Endodermal cell (in vitro differentiated cells): ENCODE data around the gene RPL19. TPM values are rescaled to one million over a fixed set of nuclear protein-coding genes. Genes with fewer than 3 reads are reported as not detected.
"Not testable (repeated sequence)": the region's sequence is repeated elsewhere in the genome, so short reads cannot be mapped to it uniquely, and the experiment has no call there.

Experiments
- DNase-seq: peaks from one replicate; pipeline ENCODE4 v3.0.0-alpha.2; 2017
- H3K27ac ChIP-seq: 2 replicates; pipeline ENCODE4 v1.5.1; 2013; ENCODE audit warnings: mild to moderate bottlenecking, low read depth, low read length, moderate library complexity
- H3K27me3 ChIP-seq: 2 replicates; pipeline ENCODE4 v1.6.1; 2013; ENCODE audit warnings: mild to moderate bottlenecking, low read length, moderate library complexity; ENCODE audit not compliant: insufficient read depth, control insufficient read depth, poor library complexity, severe bottlenecking
- H3K36me3 ChIP-seq: 2 replicates; pipeline ENCODE4 v1.7.0; 2013; ENCODE audit warnings: mild to moderate bottlenecking, low read length, moderate library complexity; ENCODE audit not compliant: control insufficient read depth, insufficient read depth
- H3K4me1 ChIP-seq: one replicate; pipeline ENCODE4 v1.7.0; 2013; ENCODE audit warnings: low read length; ENCODE audit not compliant: control insufficient read depth, insufficient read depth
- H3K4me3 ChIP-seq: 2 replicates; pipeline ENCODE4 v1.5.1; 2013; ENCODE audit warnings: mild to moderate bottlenecking, low read length, moderate library complexity
- H3K9ac ChIP-seq: 2 replicates; pipeline ENCODE4 v1.6.1; 2013; ENCODE audit warnings: mild to moderate bottlenecking, low read length, moderate library complexity; ENCODE audit not compliant: poor library complexity, severe bottlenecking; ENCODE audit errors: extremely low read depth
- H3K9me3 ChIP-seq: 2 replicates; pipeline ENCODE4 v1.6.1; 2013; ENCODE audit warnings: mild to moderate bottlenecking, low read length, moderate library complexity; ENCODE audit not compliant: control insufficient read depth
- H3K27ac Mint-ChIP-seq: 2 replicates; pipeline ENCODE4 v1.8.0; 2020; ENCODE audit warnings: mixed read lengths
- H3K27me3 Mint-ChIP-seq: 2 replicates; pipeline ENCODE4 v1.8.0; 2021; ENCODE audit warnings: mild to moderate bottlenecking, mixed read lengths; ENCODE audit not compliant: insufficient read depth
- H3K36me3 Mint-ChIP-seq: 2 replicates; pipeline ENCODE4 v1.8.0; 2020; ENCODE audit warnings: low read depth, mixed read lengths
- H3K4me1 Mint-ChIP-seq: 2 replicates; pipeline ENCODE4 v1.8.0; 2020; ENCODE audit warnings: mixed read lengths
- H3K4me3 Mint-ChIP-seq: 2 replicates; pipeline ENCODE4 v1.8.0; 2020; ENCODE audit warnings: mild to moderate bottlenecking, moderate library complexity, mixed read lengths
- H3K9me3 Mint-ChIP-seq: 2 replicates; pipeline ENCODE4 v1.8.0; 2020; ENCODE audit warnings: mild to moderate bottlenecking, mixed read lengths
- CTCF ChIP-seq: fragments of 200-600 bp; sonication (generic); conservative IDR thresholded peaks from 2 replicates; pipeline ENCODE4 v1.5.0; 2021; ENCODE audit warnings: antibody characterized with exemption, mild to moderate bottlenecking
- WGBS, 2 experiments: methylation state at CpG; one replicate each; pipeline versions ENCODE4 v1.1.5 to v1.1.7; 2013; ENCODE audit warnings: missing lambda C conversion rate in 2 of 2, mixed read lengths in 1 of 2; ENCODE audit not compliant: insufficient coverage in 1 of 2, insufficient read length in 1 of 2; 5-methylcytosine and 5-hydroxymethylcytosine counted together
- total RNA-seq, 2 donors: library from RNA; stranded (reverse); fragmentation: NEBNext Ultra II Directional in 1 of 2; extraction: Animal tissue kit (Norgen Biotek cat#: 25700) in 1 of 2; gene quantifications; 2 replicates in 1 of 2; 3 replicates in 1 of 2; pipeline ENCODE4 v1.2.1, GENCODE V29; 2021

RPL19 gene
- total RNA-seq, 2 donors from 2014 or later: 1,782 to 1,829 TPM

- H3K9me3 Mint-ChIP-seq: peaks cover 7% of the 10 kb centered on the region
Observed at GRCh38 chr17:39165841-39166349, 34.2 kb upstream of the RPL19 start, which contains the start of gene ARL5C. Gene ARL5C, minus strand, starts transcription at chr17:39166161. Its CDS starts 401 bp downstream, at chr17:39165760.

GRCh38 chr17:39166437-39167335 lies 33.4 kb upstream of the RPL19 start:
- Histone ChIP-seq H3K27ac (no peak overlapping the region), H3K27me3 (peaks cover 24% of the 10 kb centered on the region), H3K36me3 (no peaks in the 10 kb centered on the region), H3K9ac (no peak overlapping the region), H3K4me3 (no peak overlapping the region), H3K9me3 (no peaks in the 10 kb centered on the region), H3K4me1 (no peaks in the 10 kb centered on the region)
- Mint-ChIP-seq H3K9me3 (peaks cover 7% of the 10 kb centered on the region), H3K4me3 (peak overlapping the region; percentile 77), H3K4me1 (peaks cover 4% of the 10 kb centered on the region), H3K27me3 (peaks cover 50% of the 10 kb centered on the region), H3K27ac (no peak overlapping the region), H3K36me3 (no peaks in the 10 kb centered on the region)
- DNase-seq: no peak
- 71 to 79% methylated on average over 7 of the region's 7 CpGs for WGBS, 2 experiments
- no peak for TF ChIP-seq CTCF

More at GRCh38 chr17:39165841-39166349, 34.2 kb upstream of the RPL19 start, which contains the start of gene ARL5C:
- Mint-ChIP-seq H3K4me3 (peak within 1 kb of the TSS; percentile 77), H3K27me3 (peaks cover 50% of the 10 kb centered on the region), H3K36me3 (no peaks in the 10 kb centered on the region), H3K4me1 (peaks cover 4% of the 10 kb centered on the region), H3K27ac (no peak within 1 kb of the TSS)
- Histone ChIP-seq H3K4me1 (no peaks in the 10 kb centered on the region), H3K27me3 (peaks cover 24% of the 10 kb centered on the region), H3K36me3 (no peaks in the 10 kb centered on the region), H3K9ac (no peak within 1 kb of the TSS), H3K4me3 (peak within 1 kb of the TSS; percentile 87), H3K9me3 (no peaks in the 10 kb centered on the region), H3K27ac (no peak within 1 kb of the TSS)
- no peak for DNase-seq
- WGBS, 2 experiments: 76 to 86% methylated on average over 13 to 17 of the region's 17 CpGs
- TF ChIP-seq CTCF: no peak

- H3K4me1 ChIP-seq: no peaks in the 10 kb centered on the region
- DNase-seq: no peak
- Mint-ChIP-seq H3K27ac (no peak overlapping the region), H3K27me3 (peaks cover 50% of the 10 kb centered on the region), H3K4me1 (peaks cover 10% of the 10 kb centered on the region), H3K36me3 (no peaks in the 10 kb centered on the region), H3K4me3 (no peak overlapping the region), H3K9me3 (peaks cover 7% of the 10 kb centered on the region)
- no peak overlapping the region for H3K4me3 ChIP-seq
- H3K27ac ChIP-seq: no peak overlapping the region
- H3K27me3 ChIP-seq: peaks cover 24% of the 10 kb centered on the region
- no peak for TF ChIP-seq CTCF
- H3K9me3 ChIP-seq: no peaks in the 10 kb centered on the region
- H3K36me3 ChIP-seq: no peaks in the 10 kb centered on the region
- no peak overlapping the region for H3K9ac ChIP-seq
- WGBS, 2 experiments: 78 to 88% methylated on average over 1 to 2 of the region's 2 CpGs
Observed at GRCh38 chr17:39167476-39167875, 32.6 kb upstream of the RPL19 start.

GRCh38 chr17:39168503-39168902 lies 31.6 kb upstream of the RPL19 start:
- H3K4me3 Mint-ChIP-seq, H3K27ac Mint-ChIP-seq, H3K9ac ChIP-seq, H3K9me3 ChIP-seq, H3K36me3 Mint-ChIP-seq, H3K36me3 ChIP-seq, H3K4me1 ChIP-seq, H3K9me3 Mint-ChIP-seq, H3K27ac ChIP-seq, H3K4me3 ChIP-seq, DNase-seq: not testable (repeated sequence)
- peaks cover 10% of the 10 kb centered on the region for H3K4me1 Mint-ChIP-seq
- H3K27me3 Mint-ChIP-seq: peaks cover 45% of the 10 kb centered on the region
- peaks cover 24% of the 10 kb centered on the region for H3K27me3 ChIP-seq
- 97 to 98% methylated on average over 10 of the region's 10 CpGs for WGBS, 2 experiments
